PC-9 (cell line): ENCODE data around the gene SELENOV. TPM values are rescaled to one million over a fixed set of nuclear protein-coding genes. Genes with fewer than 3 reads are reported as not detected.

Experiments used
- BruUV-seq: library from RNA; stranded (reverse); fragments of 400-500 nt; replicated peaks from 2 replicates; lab custom pipeline; 2021; lab: Mats Ljungman, UMichigan
- CTCF ChIA-PET: fragments of 300-600 bp; sonication (Branson Sonifier 250); formaldehyde crosslinking; loops from one replicate; lab custom pipeline; 2022; ENCODE audit warnings: antibody characterized with exemption; lab: Charles Lee
- POLR2A ChIA-PET: fragments of 300-600 bp; sonication (Branson Sonifier 250); formaldehyde crosslinking; loops from one replicate; lab custom pipeline; 2022; ENCODE audit warnings: antibody characterized with exemption; ENCODE audit not compliant: unreplicated experiment; lab: Charles Lee
- DNase-seq, 2 experiments: peaks; one replicate each; pipeline versions ENCODE4 v3.0.0 to v3.0.0-alpha.2; 2015 to 2022; ENCODE audit warnings: mixed read lengths in 1 of 2
- H2AFZ ChIP-seq: fragments of 200-600 bp; sonication (generic); 2 replicates; pipeline ENCODE4 v1.8.1; 2017; ENCODE audit warnings: antibody characterized with exemption
- H3F3A ChIP-seq: fragments of 200-600 bp; sonication (generic); 2 replicates; pipeline ENCODE4 v1.8.1; 2017; ENCODE audit warnings: antibody characterized with exemption, mild to moderate bottlenecking, low read depth; ENCODE audit not compliant: insufficient read depth
- H3K27ac ChIP-seq: fragments of 200-600 bp; sonication (generic); 2 replicates; pipeline ENCODE4 v1.6.1; 2016; ENCODE audit warnings: mixed run types
- H3K27me3 ChIP-seq: fragments of 200-600 bp; sonication (generic); 2 replicates; pipeline ENCODE4 v1.6.1; 2016; ENCODE audit warnings: low read depth, mixed run types; ENCODE audit not compliant: insufficient read depth
- H3K36me3 ChIP-seq: fragments of 200-600 bp; sonication (generic); 2 replicates; pipeline ENCODE4 v1.6.1; 2016; ENCODE audit warnings: low read depth, mixed run types
- H3K4me1 ChIP-seq: fragments of 200-600 bp; sonication (generic); replicated peaks from 2 replicates; pipeline ENCODE4 v1.6.1; 2016; ENCODE audit warnings: mixed run types; ENCODE audit not compliant: insufficient read depth
- H3K4me2 ChIP-seq: fragments of 200-600 bp; sonication (generic); 2 replicates; pipeline ENCODE4 v1.6.1; 2017; ENCODE audit warnings: mixed run types
- H3K4me3 ChIP-seq: fragments of 200-600 bp; sonication (generic); 2 replicates; pipeline ENCODE4 v1.6.1; 2016; ENCODE audit warnings: mixed run types
- H3K79me2 ChIP-seq: fragments of 200-600 bp; sonication (generic); 2 replicates; pipeline ENCODE4 v1.6.1; 2017; ENCODE audit warnings: low read depth, mixed run types
- H3K9me2 ChIP-seq: fragments of 200-600 bp; sonication (generic); 2 replicates; pipeline ENCODE4 v1.8.1; 2017; ENCODE audit warnings: mild to moderate bottlenecking; ENCODE audit not compliant: insufficient read depth
- H3K9me3 ChIP-seq: fragments of 200-600 bp; sonication (generic); 2 replicates; pipeline ENCODE4 v1.8.1; 2016; ENCODE audit warnings: low read depth; ENCODE audit not compliant: insufficient read depth
- H4K20me1 ChIP-seq: fragments of 200-600 bp; sonication (generic); 2 replicates; pipeline ENCODE4 v1.8.1; 2017; ENCODE audit not compliant: insufficient read depth
- EZH2 ChIP-seq: fragments of 200-600 bp; sonication (generic); IDR thresholded peaks from 2 replicates; pipeline ENCODE4 v1.8.0; 2017; ENCODE audit warnings: antibody characterized with exemption, low read depth
- intact Hi-C: fragments of 100-400 bp; cut with micrococcal nuclease; formaldehyde crosslinking; loops from one replicate; pipeline ENCODE4 v1.10.0; 2022; ENCODE audit not compliant: unreplicated experiment
- total RNA-seq: library from RNA; stranded (reverse); gene quantifications from 2 replicates; pipeline ENCODE4 v1.2.3, GENCODE V29; 2021
- TF ChIP-seq, protein P1 (sequence below): fragments of 200-600 bp; sonication (generic); conservative IDR thresholded peaks from 2 replicates; pipeline ENCODE4 v1.6.1; 2017; ENCODE audit warnings: mixed run types, antibody characterized with exemption, mild to moderate bottlenecking, moderate library complexity

Gene SELENOV
- total RNA-seq, 1 experiment from 2014 or later: not detected

- Histone ChIP-seq H3K36me3 (0 out of 2 replicates have a peak, but pooled peaks cover 6% of the 10 kb centered on the region), H3K4me3 (peak overlapping the region; percentile 99), H3K4me1 (peaks cover 13% of the 10 kb centered on the region; the same call in 1 of the 2 replicates), H4K20me1 (no peaks in the 10 kb centered on the region), H2AFZ (peak overlapping the region; percentile 97; the same call in 1 of the 2 replicates), H3K4me2 (peak overlapping the region; percentile 99), H3K9me3 (no peaks in the 10 kb centered on the region), H3K27ac (peak overlapping the region; percentile 94), H3F3A (peaks cover 23% of the 10 kb centered on the region; the same call in 1 of the 2 replicates), H3K27me3 (no peaks in the 10 kb centered on the region), H3K9me2 (no peaks in the 10 kb centered on the region), H3K79me2 (peaks cover 23% of the 10 kb centered on the region)
- TF ChIP-seq EZH2: no peak
- TF ChIP-seq, protein P1, sequence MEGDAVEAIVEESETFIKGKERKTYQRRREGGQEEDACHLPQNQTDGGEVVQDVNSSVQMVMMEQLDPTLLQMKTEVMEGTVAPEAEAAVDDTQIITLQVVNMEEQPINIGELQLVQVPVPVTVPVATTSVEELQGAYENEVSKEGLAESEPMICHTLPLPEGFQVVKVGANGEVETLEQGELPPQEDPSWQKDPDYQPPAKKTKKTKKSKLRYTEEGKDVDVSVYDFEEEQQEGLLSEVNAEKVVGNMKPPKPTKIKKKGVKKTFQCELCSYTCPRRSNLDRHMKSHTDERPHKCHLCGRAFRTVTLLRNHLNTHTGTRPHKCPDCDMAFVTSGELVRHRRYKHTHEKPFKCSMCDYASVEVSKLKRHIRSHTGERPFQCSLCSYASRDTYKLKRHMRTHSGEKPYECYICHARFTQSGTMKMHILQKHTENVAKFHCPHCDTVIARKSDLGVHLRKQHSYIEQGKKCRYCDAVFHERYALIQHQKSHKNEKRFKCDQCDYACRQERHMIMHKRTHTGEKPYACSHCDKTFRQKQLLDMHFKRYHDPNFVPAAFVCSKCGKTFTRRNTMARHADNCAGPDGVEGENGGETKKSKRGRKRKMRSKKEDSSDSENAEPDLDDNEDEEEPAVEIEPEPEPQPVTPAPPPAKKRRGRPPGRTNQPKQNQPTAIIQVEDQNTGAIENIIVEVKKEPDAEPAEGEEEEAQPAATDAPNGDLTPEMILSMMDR: no peak
- DNase-seq: no peak
- ChIA-PET POLR2A (no interaction called here), CTCF (no interaction called here)
- no TSS peak for BruUV-seq
- intact Hi-C loops: loop anchor here (1.0 to 5.0 kb wide), 2 partner anchors 34 to 69 kb away; partner anchors contain the start of genes PLEKHG2 and SUPT5H
These were observed 33.3 kb upstream of the SELENOV start for GRCh38 chr19:39481676-39482075.

DNA sequence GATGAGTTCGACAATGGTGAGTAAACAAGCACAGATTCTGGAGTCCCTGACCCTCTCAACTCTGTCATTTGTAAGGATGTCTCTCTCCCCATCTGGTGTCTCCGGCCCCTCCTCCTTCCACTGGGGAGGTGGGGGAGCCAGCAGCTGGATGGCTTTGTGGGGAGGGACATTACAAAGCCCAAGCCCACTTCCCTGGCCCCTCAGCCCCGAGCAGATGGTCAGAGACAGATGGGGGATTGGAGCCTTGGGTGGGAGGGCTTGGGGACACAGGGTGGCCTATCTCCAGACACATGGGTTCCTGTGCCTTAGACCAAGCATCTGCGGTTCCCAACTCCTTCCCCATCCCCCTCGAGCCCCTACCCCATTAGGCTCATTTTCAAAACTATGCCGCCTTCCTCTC, 31.8 kb upstream of the SELENOV start:
- Histone ChIP-seq H3K9me2 (no peaks in the 10 kb centered on the region), H3K4me1 (peaks cover 13% of the 10 kb centered on the region; the same call in 1 of the 2 replicates), H3K4me3 (no peak overlapping the region), H3K27ac (no peak overlapping the region), H3K27me3 (no peaks in the 10 kb centered on the region), H3F3A (peaks cover 21% of the 10 kb centered on the region; the same call in 1 of the 2 replicates), H3K4me2 (no peak overlapping the region), H3K79me2 (peaks cover 23% of the 10 kb centered on the region), H2AFZ (no peak overlapping the region), H3K36me3 (peaks cover 10% of the 10 kb centered on the region; the same call in 1 of the 2 replicates), H4K20me1 (no peaks in the 10 kb centered on the region), H3K9me3 (no peaks in the 10 kb centered on the region)
- no peak for DNase-seq
- CTCF ChIA-PET: no interaction called here
- intact Hi-C loops: loop anchor here (5.0 kb wide), 1 partner anchor 36 kb away; the partner anchor contains the start of gene SUPT5H
- no peak for TF ChIP-seq EZH2
- TF ChIP-seq, protein P1: no peak
- POLR2A ChIA-PET: no interaction called here
- no TSS peak for BruUV-seq

DNA sequence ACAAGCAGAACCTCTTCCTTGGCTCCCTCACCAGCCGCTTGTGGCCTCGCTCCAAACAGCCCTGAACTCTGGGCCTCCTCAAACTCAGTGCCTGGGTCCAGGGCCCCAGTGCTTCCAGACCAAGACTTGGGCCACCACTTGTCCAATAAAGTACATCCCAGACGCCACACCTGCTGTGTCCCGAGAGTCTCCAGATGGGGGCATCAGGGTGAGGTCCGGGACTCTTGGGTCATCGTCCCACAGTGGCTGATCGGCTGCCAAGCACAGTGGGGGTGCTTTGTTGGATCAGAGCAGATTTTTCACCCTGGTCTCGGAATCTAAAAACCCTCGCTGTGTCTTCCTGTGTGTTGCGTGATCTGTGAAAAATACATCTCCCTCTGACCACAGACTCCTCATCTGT, 25.2 kb upstream of the SELENOV start:
- TF ChIP-seq, protein P1: no peak
- TF ChIP-seq EZH2: no peak
- no peak overlapping the region for H3K4me2 ChIP-seq
- H3K9me3 ChIP-seq: no peaks in the 10 kb centered on the region
- H3K79me2 ChIP-seq: no peaks in the 10 kb centered on the region
- peaks cover 10% of the 10 kb centered on the region; the same call in 1 of the 2 replicates for H3K36me3 ChIP-seq
- H4K20me1 ChIP-seq: no peaks in the 10 kb centered on the region
- BruUV-seq: no TSS peak
- H3K4me3 ChIP-seq: no peak overlapping the region
- no peaks in the 10 kb centered on the region for H3K27me3 ChIP-seq
- no peak overlapping the region for H2AFZ ChIP-seq
- ChIA-PET POLR2A (no interaction called here), CTCF (no interaction called here)
- DNase-seq: no peak
- H3K4me1 ChIP-seq: peaks cover 5% of the 10 kb centered on the region; the same call in 1 of the 2 replicates
- intact Hi-C loops: no loop called here
- peaks cover 11% of the 10 kb centered on the region; the same call in 1 of the 2 replicates for H3F3A ChIP-seq
- no peaks in the 10 kb centered on the region for H3K9me2 ChIP-seq
- no peak overlapping the region for H3K27ac ChIP-seq
